Loucy (cell line): ENCODE measurements around the gene CYSTM1.

ENCODE experiments used
- H2AFZ ChIP-seq: fragments of 200-600 bp; sonication (generic); 2 replicates; pipeline ENCODE4 v1.6.0; 2016; ENCODE audit warnings: antibody characterized with exemption, mild to moderate bottlenecking, low read length, moderate library complexity
- H3F3A ChIP-seq: fragments of 200-600 bp; 2 replicates; pipeline ENCODE4 v1.6.0; 2016; ENCODE audit warnings: antibody characterized with exemption, low read depth, mild to moderate bottlenecking
- H3K27me3 ChIP-seq: fragments of 200-600 bp; sonication (generic); 2 replicates; pipeline ENCODE4 v1.6.1; 2014; ENCODE audit warnings: low read length, mild to moderate bottlenecking; ENCODE audit not compliant: insufficient read depth, poor library complexity, severe bottlenecking
- H3K36me3 ChIP-seq: fragments of 200-600 bp; sonication (generic); 2 replicates; pipeline ENCODE4 v1.6.1; 2016; ENCODE audit warnings: low read length; ENCODE audit not compliant: insufficient read depth
- H3K4me1 ChIP-seq: fragments of 200-600 bp; sonication (generic); 2 replicates; pipeline ENCODE4 v1.5.1; 2014; ENCODE audit warnings: low read length, mild to moderate bottlenecking; ENCODE audit not compliant: insufficient read depth, poor library complexity, severe bottlenecking
- H3K4me2 ChIP-seq: fragments of 200-600 bp; sonication (generic); 2 replicates; pipeline ENCODE4 v1.6.0; 2014; ENCODE audit warnings: antibody characterized with exemption, low read length, low read depth, mild to moderate bottlenecking; ENCODE audit not compliant: poor library complexity, severe bottlenecking
- H3K4me3 ChIP-seq: fragments of 200-600 bp; sonication (generic); 2 replicates; pipeline ENCODE4 v1.5.1; 2014; ENCODE audit warnings: low read length, mild to moderate bottlenecking, mixed read lengths; ENCODE audit not compliant: poor library complexity, severe bottlenecking
- H3K79me2 ChIP-seq: fragments of 200-600 bp; sonication (generic); 2 replicates; pipeline ENCODE4 v1.6.1; 2014; ENCODE audit warnings: low read length; ENCODE audit not compliant: insufficient read depth
- H3K9ac ChIP-seq: fragments of 200-600 bp; sonication (generic); 2 replicates; pipeline ENCODE4 v1.6.0; 2014; ENCODE audit warnings: mild to moderate bottlenecking, low read depth, low read length, moderate library complexity; ENCODE audit not compliant: poor library complexity, severe bottlenecking
- H3K9me2 ChIP-seq: fragments of 200-600 bp; sonication (generic); replicated peaks from 2 replicates; pipeline ENCODE4 v1.6.1; 2016; ENCODE audit warnings: low read depth, low read length, mixed read lengths
- H3K9me3 ChIP-seq: fragments of 200-600 bp; sonication (generic); 2 replicates; pipeline ENCODE4 v1.6.1; 2014; ENCODE audit warnings: mild to moderate bottlenecking, antibody characterized with exemption, low read length, low read depth; ENCODE audit not compliant: insufficient read depth
- H4K20me1 ChIP-seq: fragments of 200-600 bp; sonication (generic); 2 replicates; pipeline ENCODE4 v1.6.0; 2014; ENCODE audit warnings: antibody characterized with exemption, low read length, mild to moderate bottlenecking; ENCODE audit not compliant: insufficient read depth, poor library complexity, severe bottlenecking
- CTCF ChIP-seq: fragments of 200-600 bp; sonication (generic); conservative IDR thresholded peaks from 2 replicates; pipeline ENCODE4 v1.5.1; 2014; ENCODE audit warnings: mild to moderate bottlenecking, antibody characterized with exemption, low read length
- EZH2phosphoT487 ChIP-seq: fragments of 200-600 bp; IDR thresholded peaks from 2 replicates; pipeline ENCODE4 v1.6.1; 2018; ENCODE audit warnings: antibody characterized with exemption, mild to moderate bottlenecking, moderate library complexity, borderline replicate concordance

CYSTM1 gene

GRCh38 chr5:140136624-140137023, 38.4 kb upstream of the CYSTM1 start:
- H3K36me3 ChIP-seq: no peaks in the 10 kb centered on the region
- no peaks in the 10 kb centered on the region for H3K27me3 ChIP-seq
- no peak overlapping the region for H3K4me3 ChIP-seq
- no peaks in the 10 kb centered on the region for H3K9me2 ChIP-seq
- H3F3A ChIP-seq: no peaks in the 10 kb centered on the region
- H2AFZ ChIP-seq: no peak overlapping the region
- H3K4me2 ChIP-seq: no peak overlapping the region
- TF ChIP-seq EZH2phosphoT487 (no peak), CTCF (no peak)
- H3K9me3 ChIP-seq: no peaks in the 10 kb centered on the region
- no peaks in the 10 kb centered on the region for H4K20me1 ChIP-seq
- H3K4me1 ChIP-seq: peaks cover 28% of the 10 kb centered on the region
- H3K9ac ChIP-seq: no peak overlapping the region
- H3K79me2 ChIP-seq: no peaks in the 10 kb centered on the region

GRCh38 chr5:140140435-140140834, 34.6 kb upstream of the CYSTM1 start:
- no peaks in the 10 kb centered on the region for H4K20me1 ChIP-seq
- no peak overlapping the region for H3K4me2 ChIP-seq
- H3K4me1 ChIP-seq: no peaks in the 10 kb centered on the region
- TF ChIP-seq CTCF: no peak
- TF ChIP-seq EZH2phosphoT487: no peak
- H2AFZ ChIP-seq: no peak overlapping the region
- H3K9me3 ChIP-seq: no peaks in the 10 kb centered on the region
- no peaks in the 10 kb centered on the region for H3K79me2 ChIP-seq
- no peak overlapping the region for H3K9ac ChIP-seq
- H3K36me3 ChIP-seq: no peaks in the 10 kb centered on the region
- H3F3A ChIP-seq: no peaks in the 10 kb centered on the region
- no peaks in the 10 kb centered on the region for H3K9me2 ChIP-seq
- H3K27me3 ChIP-seq: no peaks in the 10 kb centered on the region
- no peak overlapping the region for H3K4me3 ChIP-seq

GRCh38 chr5:140141241-140141640, 33.7 kb upstream of the CYSTM1 start:
- H3K36me3 ChIP-seq: no peaks in the 10 kb centered on the region
- H3K9me2 ChIP-seq: no peaks in the 10 kb centered on the region
- no peak overlapping the region for H3K4me3 ChIP-seq
- no peak for TF ChIP-seq EZH2phosphoT487
- no peak for TF ChIP-seq CTCF
- H3K9me3 ChIP-seq: no peaks in the 10 kb centered on the region
- H2AFZ ChIP-seq: no peak overlapping the region
- no peak overlapping the region for H3K9ac ChIP-seq
- H4K20me1 ChIP-seq: no peaks in the 10 kb centered on the region
- H3F3A ChIP-seq: no peaks in the 10 kb centered on the region
- no peak overlapping the region for H3K4me2 ChIP-seq
- no peaks in the 10 kb centered on the region for H3K27me3 ChIP-seq
- no peaks in the 10 kb centered on the region for H3K4me1 ChIP-seq
- no peaks in the 10 kb centered on the region for H3K79me2 ChIP-seq
